IMR-90 (cell line): ENCODE results near the gene RIC8B. TPM values are rescaled to one million over a fixed set of nuclear protein-coding genes. Genes with fewer than 3 reads are reported as not detected.

ENCODE experiments used
- ATAC-seq: fragments of 200-7000 bp; cut with Tn5 transposase; 2 replicates; pipeline ENCODE4 v1.9.1; 2020; ENCODE audit warnings: low read depth, mild to moderate bottlenecking, moderate library complexity
- BruUV-seq: library from RNA; stranded (reverse); fragments of 400-500 nt; replicated peaks from 2 replicates; lab custom pipeline; 2021; lab: Mats Ljungman, UMichigan
- CTCF ChIA-PET: fragments of 300-600 bp; formaldehyde crosslinking; extraction: SDS; loops from one replicate; lab custom pipeline; 2021; ENCODE audit warnings: antibody characterized with exemption; lab: Yijun Ruan, JAX
- POLR2A ChIA-PET: fragments of 300-600 bp; sonication (Branson Sonifier 250); formaldehyde crosslinking; loops from one replicate; lab custom pipeline; 2022; ENCODE audit warnings: antibody characterized with exemption; ENCODE audit not compliant: unreplicated experiment; lab: Charles Lee
- DNase-seq: peaks from one replicate; pipeline ENCODE4 v3.0.0; 2013
- H2AFZ ChIP-seq: replicated peaks from 2 replicates; pipeline ENCODE3; 2013; ENCODE audit warnings: low read length, mild to moderate bottlenecking; ENCODE audit not compliant: poor library complexity
- H2AK5ac ChIP-seq: 2 replicates; pipeline ENCODE4 v1.6.1; 2013; ENCODE audit warnings: low read depth, low read length, inconsistent platforms
- H2AK9ac ChIP-seq: replicated peaks from 2 replicates; pipeline ENCODE3; 2013; ENCODE audit warnings: mild to moderate bottlenecking, low read depth, low read length, moderate library complexity; ENCODE audit not compliant: poor library complexity
- H2BK120ac ChIP-seq: 2 replicates; pipeline ENCODE4 v1.6.1; 2013; ENCODE audit warnings: low read depth, low read length, inconsistent platforms
- H2BK15ac ChIP-seq: 3 replicates; pipeline ENCODE4 v1.6.1; 2013; ENCODE audit warnings: low read depth, low read length, inconsistent platforms
- H2BK20ac ChIP-seq: 2 replicates; pipeline ENCODE4 v1.6.1; 2013; ENCODE audit warnings: low read depth, mild to moderate bottlenecking, inconsistent platforms, low read length, moderate library complexity
- H2BK5ac ChIP-seq: 2 replicates; pipeline ENCODE4 v1.6.1; 2013; ENCODE audit warnings: mild to moderate bottlenecking, low read depth, low read length, inconsistent platforms; ENCODE audit not compliant: poor library complexity, severe bottlenecking
- H3K14ac ChIP-seq: replicated peaks from 2 replicates; pipeline ENCODE4 v1.6.1; 2013; ENCODE audit warnings: low read depth, low read length, inconsistent platforms
- H3K18ac ChIP-seq: 2 replicates; pipeline ENCODE4 v1.6.1; 2013; ENCODE audit warnings: low read depth, low read length, control low read depth
- H3K23ac ChIP-seq: 2 replicates; pipeline ENCODE4 v1.6.1; 2013; ENCODE audit warnings: low read depth, low read length, inconsistent platforms
- H3K27ac ChIP-seq: 2 replicates; pipeline ENCODE4 v1.5.1; 2013; ENCODE audit warnings: mild to moderate bottlenecking, control low read depth, low read length; ENCODE audit not compliant: insufficient read depth
- H3K27me3 ChIP-seq: 2 replicates; pipeline ENCODE4 v1.6.1; 2013; ENCODE audit warnings: low read length; ENCODE audit not compliant: control insufficient read depth, insufficient read depth
- H3K36me3 ChIP-seq: 2 replicates; pipeline ENCODE4 v1.6.1; 2013; ENCODE audit warnings: low read length, mixed read lengths; ENCODE audit not compliant: control insufficient read depth, insufficient read depth
- H3K4ac ChIP-seq: 2 replicates; pipeline ENCODE4 v1.6.1; 2013; ENCODE audit warnings: low read depth, low read length, inconsistent platforms
- H3K4me1 ChIP-seq: 2 replicates; pipeline ENCODE4 v1.6.1; 2013; ENCODE audit warnings: low read length, mixed read lengths; ENCODE audit not compliant: control insufficient read depth, insufficient read depth
- H3K4me2 ChIP-seq: 2 replicates; pipeline ENCODE4 v1.6.1; 2013; ENCODE audit warnings: low read depth, mild to moderate bottlenecking, control low read depth, low read length, moderate library complexity
- H3K4me3 ChIP-seq: 2 replicates; pipeline ENCODE4 v1.5.1; 2013; ENCODE audit warnings: low read depth, mild to moderate bottlenecking, control low read depth, low read length, moderate library complexity; ENCODE audit not compliant: insufficient read depth
- H3K56ac ChIP-seq: 2 replicates; pipeline ENCODE4 v1.6.1; 2013; ENCODE audit warnings: low read length, inconsistent platforms; ENCODE audit not compliant: insufficient read depth; ENCODE audit errors: extremely low read depth
- H3K79me1 ChIP-seq, 2 experiments: 2 replicates each; pipeline ENCODE4 v1.6.1; 2013; ENCODE audit warnings: low read length in 2 of 2, inconsistent platforms in 1 of 2, low read depth in 1 of 2
- H3K9ac ChIP-seq: 2 replicates; pipeline ENCODE4 v1.6.1; 2013; ENCODE audit warnings: low read depth, low read length, control low read depth
- H3K9me1 ChIP-seq: 2 replicates; pipeline ENCODE4 v1.6.1; 2013; ENCODE audit warnings: low read length, inconsistent platforms; ENCODE audit not compliant: insufficient read depth
- H3K9me3 ChIP-seq: 2 replicates; pipeline ENCODE4 v1.6.1; 2013; ENCODE audit warnings: low read length; ENCODE audit not compliant: control insufficient read depth, insufficient read depth
- H4K20me1 ChIP-seq: 2 replicates; pipeline ENCODE4 v1.6.1; 2013; ENCODE audit warnings: low read length, inconsistent platforms; ENCODE audit not compliant: insufficient read depth
- H4K5ac ChIP-seq: 2 replicates; pipeline ENCODE4 v1.6.1; 2013; ENCODE audit warnings: mild to moderate bottlenecking, low read depth, low read length, control low read depth
- H4K8ac ChIP-seq, 2 experiments: 2 replicates each; pipeline ENCODE4 v1.6.1; 2013; ENCODE audit warnings: low read depth in 2 of 2, low read length in 2 of 2, control low read depth in 1 of 2, inconsistent platforms in 1 of 2
- H4K91ac ChIP-seq: 2 replicates; pipeline ENCODE4 v1.6.1; 2013; ENCODE audit warnings: low read depth, low read length, inconsistent platforms; ENCODE audit not compliant: insufficient read depth
- BHLHE40 ChIP-seq: fragments of 150-350 bp; IDR thresholded peaks from 2 replicates; pipeline ENCODE4 v1.6.1; 2016; ENCODE audit warnings: mild to moderate bottlenecking, low read depth, low read length
- CEBPB ChIP-seq: IDR thresholded peaks from 2 replicates; pipeline ENCODE4 v1.6.1; 2012; ENCODE audit warnings: low read depth, low read length, improper control_type of control experiment
- CHD1 ChIP-seq: IDR thresholded peaks from 2 replicates; pipeline ENCODE4 v1.6.1; 2012; ENCODE audit warnings: low read depth, low read length, improper control_type of control experiment
- CTCF ChIP-seq: conservative IDR thresholded peaks from 2 replicates; pipeline ENCODE4 v1.5.1; 2012; ENCODE audit warnings: mild to moderate bottlenecking, low read depth, low read length, improper control_type of control experiment
- ELK1 ChIP-seq: fragments of 150-350 bp; IDR thresholded peaks from 2 replicates; pipeline ENCODE4 v1.6.1; 2016; ENCODE audit warnings: low read depth, mild to moderate bottlenecking, low read length, moderate library complexity, borderline replicate concordance
- FOS ChIP-seq: fragments of 150-350 bp; IDR thresholded peaks from 2 replicates; pipeline ENCODE4 v1.6.1; 2016; ENCODE audit warnings: low read depth, low read length
- MAFK ChIP-seq: IDR thresholded peaks from 2 replicates; pipeline ENCODE4 v1.6.1; 2012; ENCODE audit warnings: low read depth, low read length, improper control_type of control experiment
- MAZ ChIP-seq: IDR thresholded peaks from 2 replicates; pipeline ENCODE4 v1.6.1; 2012; ENCODE audit warnings: low read depth, mild to moderate bottlenecking, low read length, improper control_type of control experiment, moderate library complexity, borderline replicate concordance
- NFE2L2 ChIP-seq: fragments of 150-350 bp; IDR thresholded peaks from 2 replicates; pipeline ENCODE4 v1.6.1; 2016; ENCODE audit warnings: low read depth, mild to moderate bottlenecking, low read length
- POLR2A ChIP-seq: IDR thresholded peaks from 2 replicates; pipeline ENCODE4 v1.6.1; 2012; ENCODE audit warnings: mild to moderate bottlenecking, low read depth, low read length
- RAD21 ChIP-seq: IDR thresholded peaks from 2 replicates; pipeline ENCODE4 v1.6.1; 2012; ENCODE audit warnings: low read length, improper control_type of control experiment
- USF2 ChIP-seq: fragments of 150-350 bp; IDR thresholded peaks from 2 replicates; pipeline ENCODE4 v1.6.1; 2017; ENCODE audit warnings: mild to moderate bottlenecking, antibody characterized with exemption, low read length, low read depth
- WGBS, 2 experiments: methylation state at CpG; one replicate each; pipeline versions ENCODE4 v1.1.5 to v1.1.7; 2013; ENCODE audit warnings: missing lambda C conversion rate in 2 of 2; ENCODE audit not compliant: insufficient read length in 1 of 2; ENCODE audit errors: extremely low coverage in 2 of 2; 5-methylcytosine and 5-hydroxymethylcytosine counted together
- dilution Hi-C: fragments of 300-500 bp; cut with HindIII; formaldehyde crosslinking; loops from one replicate; pipeline ENCODE4 v1.14.3; 2018; ENCODE audit warnings: low sequenced_read_pairs; ENCODE audit not compliant: unreplicated experiment
- in situ Hi-C: fragments of 300-500 bp; cut with MboI; formaldehyde crosslinking; loops from 3 replicates; pipeline ENCODE4 v1.14.3; 2019; ENCODE audit warnings: low sequenced_read_pairs, inconsistent platforms, mixed read lengths
- intact Hi-C: fragments of 100-400 bp; cut with micrococcal nuclease; formaldehyde crosslinking; loops from 2 replicates; pipeline ENCODE4 v1.10.0; 2022
- polyA plus RNA-seq, 3 experiments: library from polyadenylated mRNA; depleted of rRNA; stranded (reverse); fragments of >200 nt; gene quantifications; 2 replicates each; pipeline ENCODE4 v1.2.3, GENCODE V29; 2012; ENCODE audit warnings: low replicate concordance in 1 of 3
- total RNA-seq: library from RNA; depleted of rRNA; stranded (reverse); fragments of >200 nt; gene quantifications from 2 replicates; pipeline ENCODE4 v1.2.3, GENCODE V29; 2012

RIC8B gene
- total and polyA plus RNA-seq, 2 of the 4 experiments (the other 2 are of a cell fraction): 5.5 to 19.5 TPM

GRCh38 chr12:106769546-106769945 lies 4.9 kb upstream of the RIC8B start:
- Histone ChIP-seq H2AFZ (no peak overlapping the region), H3K79me1 (no peaks in the 10 kb centered on the region), H4K20me1 (no peaks in the 10 kb centered on the region), H3K9ac (no peak overlapping the region), H3K4me1 (peaks cover 1% of the 10 kb centered on the region; the same call in 1 of the 2 replicates), H3K36me3 (no peaks in the 10 kb centered on the region), H4K5ac (no peak overlapping the region), H3K9me3 (no peaks in the 10 kb centered on the region), H3K23ac (no peak overlapping the region), H2AK9ac (no peak overlapping the region), H4K8ac (no peak overlapping the region), H3K27me3 (peaks cover 5% of the 10 kb centered on the region), H2BK15ac (no peak overlapping the region), H2BK120ac (no peak overlapping the region), H2AK5ac (no peak overlapping the region), H3K4me3 (no peak overlapping the region), H2BK20ac (no peak overlapping the region), H3K27ac (no peak overlapping the region), H3K4ac (no peak overlapping the region), H4K91ac (no peak overlapping the region), H2BK5ac (no peak overlapping the region), H3K18ac (no peak overlapping the region), H3K4me2 (no peak overlapping the region), H3K9me1 (no peaks in the 10 kb centered on the region), H3K14ac (no peak overlapping the region), H3K56ac (no peak overlapping the region)
- no peak for ATAC-seq
- ChIA-PET CTCF (no interaction called here), POLR2A (no interaction called here)
- dilution Hi-C loops (no loop called here), in situ Hi-C loops (no loop called here), intact Hi-C loops (no loop called here)
- WGBS, 2 experiments: 50% methylated on average over 1 of the region's 6 CpGs; no CpG with 5 or more reads in 1 of the 2 experiments
- TF ChIP-seq BHLHE40 (no peak), CHD1 (no peak), USF2 (no peak), POLR2A (no peak), CEBPB (no peak), MAZ (no peak), MAFK (no peak), NFE2L2 (no peak), CTCF (no peak), RAD21 (no peak), FOS (no peak), ELK1 (no peak)
- no TSS peak for BruUV-seq
- no peak for DNase-seq
